Smooth muscle cell (in vitro differentiated cells): ENCODE data around the gene SIGLECL1. TPM values are rescaled to one million over a fixed set of nuclear protein-coding genes. Genes with fewer than 3 reads are reported as not detected.

Source experiments
- DNase-seq: peaks from one replicate; lab custom pipeline; 2025; ENCODE audit not compliant: unreplicated experiment; lab: John Stamatoyannopoulos, UW
- H2AFZ ChIP-seq: fragments of 200-600 bp; sonication (generic); 2 replicates; pipeline ENCODE4 v1.6.0; 2016; ENCODE audit warnings: antibody characterized with exemption, low read depth, mild to moderate bottlenecking
- H3F3A ChIP-seq: fragments of 200-600 bp; sonication (generic); 2 replicates; pipeline ENCODE4 v1.6.0; 2017; ENCODE audit warnings: antibody characterized with exemption, low read depth
- H3K27ac ChIP-seq: fragments of 200-600 bp; sonication (generic); 2 replicates; pipeline ENCODE4 v1.5.1; 2016; ENCODE audit warnings: low read depth, mild to moderate bottlenecking
- H3K27me3 ChIP-seq: fragments of 200-600 bp; sonication (generic); 2 replicates; pipeline ENCODE4 v1.6.1; 2016; ENCODE audit warnings: low read depth, mild to moderate bottlenecking
- H3K36me3 ChIP-seq: fragments of 200-600 bp; sonication (generic); 2 replicates; pipeline ENCODE4 v1.5.1; 2016; ENCODE audit warnings: low read depth
- H3K4me1 ChIP-seq: fragments of 200-600 bp; sonication (generic); 2 replicates; pipeline ENCODE4 v1.5.1; 2016; ENCODE audit warnings: low read depth
- H3K4me2 ChIP-seq: fragments of 200-600 bp; sonication (generic); 2 replicates; pipeline ENCODE4 v1.6.0; 2016; ENCODE audit warnings: mild to moderate bottlenecking
- H3K4me3 ChIP-seq: fragments of 200-600 bp; sonication (generic); 2 replicates; pipeline ENCODE4 v1.5.1; 2016; ENCODE audit warnings: mild to moderate bottlenecking
- H3K79me2 ChIP-seq: fragments of 200-600 bp; sonication (generic); 2 replicates; pipeline ENCODE4 v1.6.0; 2016; ENCODE audit warnings: low read depth, mild to moderate bottlenecking
- H3K9ac ChIP-seq: fragments of 200-600 bp; sonication (generic); 2 replicates; pipeline ENCODE4 v1.6.0; 2016; ENCODE audit warnings: low read depth
- H3K9me3 ChIP-seq: fragments of 200-600 bp; sonication (generic); replicated peaks from 2 replicates; pipeline ENCODE4 v1.5.1; 2016; ENCODE audit warnings: low read depth
- H4K20me1 ChIP-seq: fragments of 200-600 bp; sonication (generic); 2 replicates; pipeline ENCODE4 v1.6.0; 2016; ENCODE audit warnings: low read depth
- CTCF ChIP-seq: fragments of 200-600 bp; sonication (generic); IDR thresholded peaks from 2 replicates; pipeline ENCODE4 v1.5.1; 2017; ENCODE audit warnings: borderline replicate concordance, mild to moderate bottlenecking, antibody characterized with exemption; ENCODE audit not compliant: insufficient read depth, poor library complexity, severe bottlenecking
- WGBS: methylation state at CpG from one replicate; pipeline ENCODE4 v1.1.7; 2016; ENCODE audit warnings: low lambda C conversion rate; 5-methylcytosine and 5-hydroxymethylcytosine counted together
- polyA plus RNA-seq: library from polyadenylated mRNA; unstranded; fragments of >200 nt; fragmentation: Nextera tagmentation; extraction: Ambion mirVana; gene quantifications from 2 replicates; pipeline ENCODE4 v1.2.1, GENCODE V29; 2016
- total RNA-seq: library from RNA; depleted of rRNA; stranded (reverse); fragments of >200 nt; gene quantifications from 2 replicates; pipeline ENCODE4 v1.2.3, GENCODE V29; 2014

SIGLECL1 gene
- total and polyA plus RNA-seq, 2 experiments from 2014 or later, result not detected

- WGBS, result 78% methylated on average over 3 of the region's 3 CpGs
- DNase-seq, result no peak
- H3K9me3 ChIP-seq, result no peaks in the 10 kb centered on the region
- no peak overlapping the region for H3K9ac ChIP-seq
- TF ChIP-seq CTCF, result no peak
- H3K27me3 ChIP-seq, result no peaks in the 10 kb centered on the region
- no peaks in the 10 kb centered on the region for H4K20me1 ChIP-seq
- no peak overlapping the region for H3K4me3 ChIP-seq
- no peak overlapping the region for H3K27ac ChIP-seq
- no peaks in the 10 kb centered on the region for H3K36me3 ChIP-seq
- no peaks in the 10 kb centered on the region for H3K79me2 ChIP-seq
- no peaks in the 10 kb centered on the region for H3K4me1 ChIP-seq
- no peaks in the 10 kb centered on the region for H3F3A ChIP-seq
- no peak overlapping the region for H3K4me2 ChIP-seq
- no peak overlapping the region for H2AFZ ChIP-seq
Observed at GRCh38 chr19:51226067-51226466, 24.8 kb upstream of the SIGLECL1 start.

GRCh38 chr19:51227326-51227725 lies 23.6 kb upstream of the SIGLECL1 start:
- 86% methylated on average over 2 of the region's 2 CpGs for WGBS
- H3K79me2 ChIP-seq, result no peaks in the 10 kb centered on the region
- no peak overlapping the region for H3K4me3 ChIP-seq
- H3K4me1 ChIP-seq, result no peaks in the 10 kb centered on the region
- DNase-seq, result no peak
- H3K27ac ChIP-seq, result no peak overlapping the region
- no peak overlapping the region for H3K4me2 ChIP-seq
- no peaks in the 10 kb centered on the region for H3K27me3 ChIP-seq
- no peaks in the 10 kb centered on the region for H4K20me1 ChIP-seq
- H3K9me3 ChIP-seq, result no peaks in the 10 kb centered on the region
- H2AFZ ChIP-seq, result no peak overlapping the region
- no peak overlapping the region for H3K9ac ChIP-seq
- no peaks in the 10 kb centered on the region for H3F3A ChIP-seq
- no peaks in the 10 kb centered on the region for H3K36me3 ChIP-seq
- no peak for TF ChIP-seq CTCF

- Histone ChIP-seq H3K36me3 (no peaks in the 10 kb centered on the region), H3F3A (no peaks in the 10 kb centered on the region), H4K20me1 (no peaks in the 10 kb centered on the region), H2AFZ (no peak overlapping the region), H3K4me3 (no peak overlapping the region), H3K9me3 (no peaks in the 10 kb centered on the region), H3K4me1 (no peaks in the 10 kb centered on the region), H3K9ac (no peak overlapping the region), H3K4me2 (no peak overlapping the region), H3K79me2 (no peaks in the 10 kb centered on the region), H3K27me3 (no peaks in the 10 kb centered on the region), H3K27ac (no peak overlapping the region)
- no peak for TF ChIP-seq CTCF
- WGBS, result 85% methylated on average over 2 of the region's 2 CpGs
- no peak for DNase-seq
Observed at GRCh38 chr19:51227966-51228365, 22.9 kb upstream of the SIGLECL1 start.

GRCh38 chr19:51240866-51241265 lies 10.0 kb upstream of the SIGLECL1 start:
- Histone ChIP-seq H3K4me3 (no peak overlapping the region), H4K20me1 (no peaks in the 10 kb centered on the region), H3K27ac (no peak overlapping the region), H3K79me2 (no peaks in the 10 kb centered on the region), H3K9ac (no peak overlapping the region), H3K4me1 (no peaks in the 10 kb centered on the region), H3K36me3 (no peaks in the 10 kb centered on the region), H3F3A (no peaks in the 10 kb centered on the region), H3K4me2 (no peak overlapping the region), H2AFZ (no peak overlapping the region), H3K27me3 (no peaks in the 10 kb centered on the region), H3K9me3 (no peaks in the 10 kb centered on the region)
- no peak for DNase-seq
- TF ChIP-seq CTCF, result no peak
- WGBS, result 88% methylated on average over 7 of the region's 7 CpGs
